Stimulated activated CD4-positive, alpha-beta T cell treated with anti-CD3 and anti-CD28 coated beads, TNF-alpha, amount 100 ng/mL, for 48 hours (primary cell): ENCODE measurements around the gene AGO4.
"Not testable (repeated sequence)": the region's sequence is repeated elsewhere in the genome, so short reads cannot be mapped to it uniquely, and the experiment has no call there.

Source experiments
- DNase-seq, 3 donors: peaks; one replicate each; pipeline ENCODE4 v3.0.0-alpha.2; 2020; ENCODE audit warnings: low read depth in 3 of 3

The AGO4 gene

GRCh38 chr1:35863881-35864625 is 56.2 kb downstream of the AGO4 start:
- DNase-seq: no peak

- DNase-seq: no peak
Observed at GRCh38 chr1:35864813-35865212, 57.0 kb downstream of the AGO4 start.

GRCh38 chr1:35866991-35867390 is 59.2 kb downstream of the AGO4 start:
- DNase-seq: no peak

GRCh38 chr1:35869245-35869950 is 61.6 kb downstream of the AGO4 start:
- DNase-seq: not testable (repeated sequence)

GRCh38 chr1:35870651-35871309 is 63.0 kb downstream of the AGO4 start:
- DNase-seq: no peak

GRCh38 chr1:35873243-35873750 is 65.5 kb downstream of the AGO4 start:
- DNase-seq: no peak

GRCh38 chr1:35874115-35874514 is 66.3 kb downstream of the AGO4 start:
- DNase-seq: not testable (repeated sequence)

GRCh38 chr1:35876988-35877387 is 69.2 kb downstream of the AGO4 start:
- no peak for DNase-seq

GRCh38 chr1:35881850-35882273 is 74.0 kb downstream of the AGO4 start:
- DNase-seq: no peak

GRCh38 chr1:35882586-35882944 is 74.7 kb downstream of the AGO4 start:
- no peak for DNase-seq

- peak; percentile 90 to 96 (median 95) for DNase-seq
Observed at GRCh38 chr1:35882945-35883634, 75.3 kb downstream of the AGO4 start, which contains the start of gene AGO1. Gene AGO1, plus strand, starts transcription at chr1:35883209. Its CDS starts 213 bp downstream, at chr1:35883422.

GRCh38 chr1:35883635-35884101 is 75.9 kb downstream of the AGO4 start:
- DNase-seq: peak in 2 of 3 donors; percentile 20 to 25

- DNase-seq: no peak
Observed at GRCh38 chr1:35884934-35885333, 77.1 kb downstream of the AGO4 start.

GRCh38 chr1:35885961-35886558 is 78.2 kb downstream of the AGO4 start:
- DNase-seq: no peak

- DNase-seq: no peak
Observed at GRCh38 chr1:35886577-35887431, 79.0 kb downstream of the AGO4 start.

- no peak for DNase-seq
Observed at GRCh38 chr1:35887508-35887907, 79.7 kb downstream of the AGO4 start.

GRCh38 chr1:35888255-35888654 is 80.4 kb downstream of the AGO4 start:
- no peak for DNase-seq

GRCh38 chr1:35888981-35889380 is 81.2 kb downstream of the AGO4 start:
- not testable (repeated sequence) for DNase-seq

- DNase-seq: no peak
Observed at GRCh38 chr1:35893051-35893879, 85.4 kb downstream of the AGO4 start.
